WTC11 (cell line): ENCODE results near the gene SLC6A8. TPM values are rescaled to one million over a fixed set of nuclear protein-coding genes. Genes with fewer than 3 reads are reported as not detected.

Experiments
- ATAC-seq: fragments of 200-7000 bp; cut with Tn5 transposase; 2 replicates; pipeline ENCODE4 v1.10.0; 2021; ENCODE audit warnings: mild to moderate bottlenecking, moderate library complexity
- CTCF ChIA-PET: fragments of 300-600 bp; sonication (Branson Sonifier 250); formaldehyde crosslinking; loops from one replicate; lab custom pipeline; 2021; ENCODE audit warnings: antibody characterized with exemption; lab: Charles Lee
- POLR2A ChIA-PET: fragments of 350-600 bp; sonication (Branson Sonifier 250); formaldehyde crosslinking; loops from one replicate; lab custom pipeline; 2021; ENCODE audit warnings: antibody characterized with exemption; lab: Charles Lee
- DNase-seq: peaks from one replicate; pipeline ENCODE4 v3.0.0; 2021; ENCODE audit warnings: low spot score
- H3K27ac Mint-ChIP-seq: 2 replicates; pipeline ENCODE4 v1.8.0; 2021; ENCODE audit warnings: mixed read lengths
- H3K27me3 Mint-ChIP-seq: 2 replicates; pipeline ENCODE4 v1.8.0; 2021; ENCODE audit warnings: low read depth, mild to moderate bottlenecking, moderate library complexity, mixed read lengths
- H3K36me3 Mint-ChIP-seq: 2 replicates; pipeline ENCODE4 v1.8.0; 2021; ENCODE audit warnings: mixed read lengths
- H3K4me1 Mint-ChIP-seq: 2 replicates; pipeline ENCODE4 v1.8.0; 2022; ENCODE audit warnings: mixed read lengths
- H3K4me3 Mint-ChIP-seq: 2 replicates; pipeline ENCODE4 v1.8.0; 2021; ENCODE audit warnings: mild to moderate bottlenecking, moderate library complexity, mixed read lengths
- H3K9me3 Mint-ChIP-seq: 2 replicates; pipeline ENCODE4 v1.8.0; 2021; ENCODE audit warnings: mixed read lengths
- AR ChIP-seq: fragments of 250-450 bp; sonication (Bioruptor Pico); IDR thresholded peaks from 2 replicates; pipeline ENCODE4 v1.9.0; 2021; ENCODE audit warnings: mild to moderate bottlenecking
- ATF1 ChIP-seq: sonication (generic); formaldehyde crosslinking; IDR thresholded peaks from 2 replicates; pipeline ENCODE4 v1.8.1; 2023; ENCODE audit warnings: mild to moderate bottlenecking, moderate library complexity, missing genetic modification reagents
- CBFB ChIP-seq: sonication (generic); formaldehyde crosslinking; IDR thresholded peaks from 2 replicates; pipeline ENCODE4 v1.8.1; 2022; ENCODE audit warnings: mild to moderate bottlenecking, low read depth, missing genetic modification reagents
- CREM ChIP-seq: sonication (generic); formaldehyde crosslinking; IDR thresholded peaks from 2 replicates; pipeline ENCODE4 v1.8.1; 2022; ENCODE audit warnings: mild to moderate bottlenecking, missing genetic modification reagents, moderate library complexity
- E2F1 ChIP-seq: sonication (generic); formaldehyde crosslinking; IDR thresholded peaks from 2 replicates; pipeline ENCODE4 v1.8.0; 2022; ENCODE audit warnings: mild to moderate bottlenecking, missing genetic modification reagents
- ERG ChIP-seq: fragments of 250-450 bp; sonication (Bioruptor Pico); IDR thresholded peaks from 2 replicates; pipeline ENCODE4 v1.8.0; 2021; ENCODE audit warnings: mild to moderate bottlenecking
- JUN ChIP-seq: sonication (generic); formaldehyde crosslinking; IDR thresholded peaks from 2 replicates; pipeline ENCODE4 v1.8.0; 2023; ENCODE audit warnings: mild to moderate bottlenecking, missing genetic modification reagents
- MAX ChIP-seq: sonication (generic); formaldehyde crosslinking; IDR thresholded peaks from 2 replicates; pipeline ENCODE4 v1.8.0; 2022; ENCODE audit warnings: mild to moderate bottlenecking, missing genetic modification reagents
- MLX ChIP-seq: sonication (generic); formaldehyde crosslinking; IDR thresholded peaks from 2 replicates; pipeline ENCODE4 v1.8.1; 2023; ENCODE audit warnings: mild to moderate bottlenecking, missing genetic modification reagents, moderate library complexity
- NFYB ChIP-seq: sonication (generic); formaldehyde crosslinking; conservative IDR thresholded peaks from 2 replicates; pipeline ENCODE4 v1.8.0; 2022; ENCODE audit warnings: low read depth, missing genetic modification reagents
- NR2C2 ChIP-seq: sonication (generic); formaldehyde crosslinking; IDR thresholded peaks from 2 replicates; pipeline ENCODE4 v1.8.0; 2022; ENCODE audit warnings: mild to moderate bottlenecking, missing genetic modification reagents
- PREB ChIP-seq: sonication (generic); formaldehyde crosslinking; IDR thresholded peaks from 2 replicates; pipeline ENCODE4 v1.8.1; 2022; ENCODE audit warnings: mild to moderate bottlenecking, missing genetic modification reagents, moderate library complexity, borderline replicate concordance
- TEAD1 ChIP-seq: sonication (generic); formaldehyde crosslinking; IDR thresholded peaks from 2 replicates; pipeline ENCODE4 v1.8.0; 2022; ENCODE audit warnings: mild to moderate bottlenecking, missing genetic modification reagents
- ZBTB43 ChIP-seq: sonication (generic); formaldehyde crosslinking; IDR thresholded peaks from 2 replicates; pipeline ENCODE4 v1.8.1; 2023; ENCODE audit warnings: mild to moderate bottlenecking, missing genetic modification reagents
- ZNF263 ChIP-seq: sonication (generic); formaldehyde crosslinking; IDR thresholded peaks from 2 replicates; pipeline ENCODE4 v1.8.1; 2022; ENCODE audit warnings: low read depth, mild to moderate bottlenecking, moderate library complexity, missing genetic modification reagents
- ZNF317 ChIP-seq: sonication (generic); formaldehyde crosslinking; IDR thresholded peaks from 2 replicates; pipeline ENCODE4 v1.8.1; 2023; ENCODE audit warnings: low read depth, mild to moderate bottlenecking, moderate library complexity, missing genetic modification reagents, borderline replicate concordance
- ZNF396 ChIP-seq: fragments of 250-450 bp; sonication (Bioruptor Pico); IDR thresholded peaks from 2 replicates; pipeline ENCODE4 v1.8.0; 2021; ENCODE audit warnings: mild to moderate bottlenecking, moderate library complexity, borderline replicate concordance
- ZNF512 ChIP-seq: sonication (generic); formaldehyde crosslinking; IDR thresholded peaks from 2 replicates; pipeline ENCODE4 v1.8.1; 2022; ENCODE audit warnings: missing genetic modification reagents, borderline replicate concordance
- total RNA-seq: library from RNA; stranded (reverse); gene quantifications from 3 replicates; pipeline ENCODE4 v1.2.3, GENCODE V29; 2021

Gene SLC6A8
- total RNA-seq, 1 experiment from 2014 or later = 112 TPM

- POLR2A ChIA-PET = no interaction called here
- H3K36me3 Mint-ChIP-seq = peaks cover 1% of the 10 kb centered on the region; the same call in 1 of the 2 replicates
- no peak for DNase-seq
These were observed 52.2 kb downstream of the SLC6A8 start for GRCh38 chrX:153739754-153740486.

GRCh38 chrX:153740631-153741222 lies 53.0 kb downstream of the SLC6A8 start:
- TF ChIP-seq CBFB (CRISPR knock-in tag) = no peak
- TF ChIP-seq NR2C2 (CRISPR knock-in tag) = no peak
- no peak for TF ChIP-seq AR (CRISPR knock-in tag)
- TF ChIP-seq ATF1 (CRISPR knock-in tag) = no peak
- TF ChIP-seq ZNF512 (CRISPR knock-in tag) = no peak
- no peak for TF ChIP-seq E2F1 (CRISPR knock-in tag)
- no peak for TF ChIP-seq CREM (CRISPR knock-in tag)
- no peak for TF ChIP-seq NFYB (CRISPR knock-in tag)
- no peak for TF ChIP-seq ZNF317 (CRISPR knock-in tag)
- no peak for TF ChIP-seq ZNF396
- no peak for TF ChIP-seq MAX (CRISPR knock-in tag)
- no peak for TF ChIP-seq ERG (CRISPR knock-in tag)
- no peak for TF ChIP-seq TEAD1 (CRISPR knock-in tag)
- no peak for TF ChIP-seq JUN (CRISPR knock-in tag)
- TF ChIP-seq MLX = no peak
- H3K36me3 Mint-ChIP-seq = no peaks in the 10 kb centered on the region
- H3K4me3 Mint-ChIP-seq = no peak overlapping the region
- ATAC-seq = no peak
- no peak overlapping the region for H3K27ac Mint-ChIP-seq
- ChIA-PET POLR2A (no interaction called here), CTCF (no interaction called here)
- no peaks in the 10 kb centered on the region for H3K27me3 Mint-ChIP-seq
- H3K4me1 Mint-ChIP-seq = peaks cover 4% of the 10 kb centered on the region
- DNase-seq = no peak
- no peaks in the 10 kb centered on the region for H3K9me3 Mint-ChIP-seq

More at GRCh38 chrX:153739754-153740486, 52.2 kb downstream of the SLC6A8 start:
- ATAC-seq = no peak
- Mint-ChIP-seq H3K27ac (no peak overlapping the region), H3K9me3 (peaks cover 3% of the 10 kb centered on the region), H3K4me3 (no peak overlapping the region), H3K27me3 (no peaks in the 10 kb centered on the region), H3K4me1 (peaks cover 10% of the 10 kb centered on the region)
- TF ChIP-seq PREB (CRISPR knock-in tag) = no peak
- TF ChIP-seq ZNF317 (CRISPR knock-in tag) = no peak
- TF ChIP-seq MAX (CRISPR knock-in tag) = no peak
- no peak for TF ChIP-seq ZNF263 (CRISPR knock-in tag)
- TF ChIP-seq ZBTB43 (CRISPR knock-in tag) = no peak
- CTCF ChIA-PET = no interaction called here
